Neuronal stem cell (in vitro differentiated cells): ENCODE data around the gene MAP3K3.

Source experiments
- DNase-seq: peaks from one replicate; pipeline ENCODE4 v3.0.0-alpha.2; 2013; ENCODE audit warnings: low spot score
- H2AFZ ChIP-seq: one replicate; pipeline ENCODE4 v1.6.1; 2013; ENCODE audit warnings: mild to moderate bottlenecking, low read length, inconsistent platforms
- H2AK5ac ChIP-seq: 2 replicates; pipeline ENCODE4 v1.6.1; 2013; ENCODE audit warnings: low read depth, mild to moderate bottlenecking, inconsistent platforms, low read length, moderate library complexity, mixed read lengths
- H2BK120ac ChIP-seq: 2 replicates; pipeline ENCODE4 v1.6.1; 2013; ENCODE audit warnings: low read depth, mild to moderate bottlenecking, inconsistent platforms, low read length, moderate library complexity, mixed read lengths
- H2BK12ac ChIP-seq: one replicate; pipeline ENCODE4 v1.6.1; 2013; ENCODE audit warnings: low read length, inconsistent platforms
- H2BK15ac ChIP-seq: 2 replicates; pipeline ENCODE4 v1.6.1; 2013; ENCODE audit warnings: mild to moderate bottlenecking, low read length, inconsistent platforms, mixed read lengths
- H2BK5ac ChIP-seq: one replicate; pipeline ENCODE4 v1.6.1; 2013; ENCODE audit warnings: inconsistent platforms, mild to moderate bottlenecking, low read length, moderate library complexity
- H3K14ac ChIP-seq: one replicate; pipeline ENCODE4 v1.6.1; 2013; ENCODE audit warnings: low read length, inconsistent platforms
- H3K18ac ChIP-seq: 2 replicates; pipeline ENCODE4 v1.6.1; 2013; ENCODE audit warnings: low read length, inconsistent platforms
- H3K23ac ChIP-seq: 2 replicates; pipeline ENCODE4 v1.6.1; 2013; ENCODE audit warnings: low read depth, mild to moderate bottlenecking, mixed read lengths, low read length, inconsistent platforms; ENCODE audit not compliant: poor library complexity
- H3K27ac ChIP-seq: replicated peaks from 3 replicates; pipeline ENCODE4 v1.5.1; 2013; ENCODE audit warnings: low read length, inconsistent platforms
- H3K27me3 ChIP-seq, 3 experiments: 2 replicates each; pipeline ENCODE4 v1.6.1; 2013; ENCODE audit warnings: low read length in 3 of 3, mild to moderate bottlenecking in 2 of 3, inconsistent platforms in 1 of 3, low read depth in 1 of 3, mixed read lengths in 1 of 3, moderate library complexity in 1 of 3; ENCODE audit not compliant: control insufficient read depth in 3 of 3, insufficient read depth in 3 of 3
- H3K36me3 ChIP-seq, 2 donors: replicated peaks in 1 of 2; 2 replicates each; pipeline ENCODE4 v1.6.1; 2013; ENCODE audit warnings: low read length in 2 of 2; ENCODE audit not compliant: control insufficient read depth in 2 of 2, insufficient read depth in 2 of 2
- H3K4ac ChIP-seq: 2 replicates; pipeline ENCODE4 v1.6.1; 2013; ENCODE audit warnings: inconsistent platforms, mild to moderate bottlenecking, low read length, moderate library complexity
- H3K4me1 ChIP-seq, 2 donors: 1 replicate in 1 of 2; 2 replicates in 1 of 2; pipeline ENCODE4 v1.6.1; 2013; ENCODE audit warnings: low read length in 2 of 2, low read depth in 1 of 2; ENCODE audit not compliant: control insufficient read depth in 2 of 2, insufficient read depth in 1 of 2
- H3K4me2 ChIP-seq: one replicate; pipeline ENCODE4 v1.6.1; 2013; ENCODE audit warnings: mild to moderate bottlenecking, low read length, inconsistent platforms; ENCODE audit not compliant: insufficient read depth, poor library complexity, severe bottlenecking
- H3K4me3 ChIP-seq, 2 donors: 2 replicates each; pipeline ENCODE4 v1.5.1; 2013; ENCODE audit warnings: low read length in 2 of 2, mild to moderate bottlenecking in 2 of 2, inconsistent platforms in 1 of 2, moderate library complexity in 1 of 2
- H3K79me1 ChIP-seq: one replicate; pipeline ENCODE4 v1.6.1; 2013; ENCODE audit warnings: low read depth, mild to moderate bottlenecking, inconsistent platforms, low read length, moderate library complexity
- H3K9ac ChIP-seq: one replicate; pipeline ENCODE4 v1.6.1; 2013; ENCODE audit warnings: mild to moderate bottlenecking, low read depth, low read length, inconsistent platforms; ENCODE audit not compliant: poor library complexity
- H3K9me3 ChIP-seq, 2 donors: replicated peaks in 1 of 2; 2 replicates each; pipeline versions ENCODE3 to v1.6.1; 2013; ENCODE audit warnings: low read length in 2 of 2, mild to moderate bottlenecking in 2 of 2, inconsistent platforms in 1 of 2, low read depth in 1 of 2, mixed read lengths in 1 of 2, moderate library complexity in 1 of 2; ENCODE audit not compliant: control insufficient read depth in 2 of 2, insufficient read depth in 1 of 2
- H4K8ac ChIP-seq: one replicate; pipeline ENCODE4 v1.6.1; 2013; ENCODE audit warnings: low read depth, mild to moderate bottlenecking, inconsistent platforms, low read length, moderate library complexity
- H4K91ac ChIP-seq: one replicate; pipeline ENCODE4 v1.6.1; 2013; ENCODE audit warnings: low read length, low read depth, mild to moderate bottlenecking, inconsistent platforms; ENCODE audit not compliant: poor library complexity
- WGBS, 2 donors: extraction: QIAGEN DNeasy Blood & Tissue Kit; methylation state at CpG; one replicate each; pipeline ENCODE4 v1.1.7; 2013; ENCODE audit warnings: missing lambda C conversion rate in 2 of 2, mixed read lengths in 1 of 2; ENCODE audit not compliant: insufficient read length in 2 of 2, insufficient replicate concordance in 1 of 2; ENCODE audit errors: extremely low coverage in 2 of 2; 5-methylcytosine and 5-hydroxymethylcytosine counted together

The MAP3K3 gene

GRCh38 chr17:63701868-63702720 is 79.9 kb downstream of the MAP3K3 start:
- no peak overlapping the region for H4K91ac ChIP-seq
- H2BK5ac ChIP-seq: peak overlapping the region; percentile 47
- no peak overlapping the region for H3K14ac ChIP-seq
- H3K4me3 ChIP-seq: no peak overlapping the region
- no peak overlapping the region for H2BK15ac ChIP-seq
- H3K36me3 ChIP-seq: peaks cover 17 to 68% of the 10 kb centered on the region in 2 donors
- no peak overlapping the region for H2AFZ ChIP-seq
- H3K79me1 ChIP-seq: peaks cover 5% of the 10 kb centered on the region
- H3K9me3 ChIP-seq: no peaks in the 10 kb centered on the region
- H3K4ac ChIP-seq: no peak overlapping the region
- H3K27me3 ChIP-seq: peaks cover 0 to 7% (median 0%) of the 10 kb centered on the region in 3 experiments
- no peak overlapping the region for H3K4me2 ChIP-seq
- H4K8ac ChIP-seq: no peak overlapping the region
- H2BK12ac ChIP-seq: no peak overlapping the region
- no CpG with 5 or more reads among the region's 19 CpGs for WGBS, 2 donors
- no peak overlapping the region for H3K23ac ChIP-seq
- DNase-seq: no peak
- peaks cover 2 to 19% of the 10 kb centered on the region in 2 donors for H3K4me1 ChIP-seq
- no peak overlapping the region for H3K9ac ChIP-seq
- no peak overlapping the region for H3K18ac ChIP-seq
- H2AK5ac ChIP-seq: no peak overlapping the region
- H2BK120ac ChIP-seq: no peak overlapping the region
- H3K27ac ChIP-seq: no peak overlapping the region

DNA sequence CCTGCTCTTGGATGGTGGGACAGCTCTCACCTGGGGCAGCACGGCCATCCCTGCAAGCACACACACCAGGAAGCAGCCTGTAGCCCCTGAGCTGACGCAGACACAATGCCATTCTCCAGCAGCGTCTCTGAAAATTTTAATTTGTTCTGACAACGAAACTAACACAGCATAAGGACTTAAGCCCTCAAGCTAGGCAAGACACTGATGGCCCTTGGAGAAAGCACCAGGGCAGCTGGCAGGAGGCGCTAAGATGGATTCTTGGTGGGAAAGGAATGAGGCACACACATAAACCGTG is 80.5 kb downstream of the MAP3K3 start:
- Histone ChIP-seq H4K91ac (no peak overlapping the region), H2BK120ac (no peak overlapping the region), H3K23ac (no peak overlapping the region), H3K9ac (no peak overlapping the region), H4K8ac (no peak overlapping the region), H3K4me3 (no peak overlapping the region), H2AFZ (no peak overlapping the region), H3K4ac (no peak overlapping the region), H2BK15ac (no peak overlapping the region), H3K9me3 (no peaks in the 10 kb centered on the region), H3K18ac (no peak overlapping the region), H3K14ac (no peak overlapping the region), H3K79me1 (peaks cover 5% of the 10 kb centered on the region), H3K36me3 (peaks cover 13 to 66% of the 10 kb centered on the region in 2 donors), H2BK5ac (no peak overlapping the region), H2AK5ac (no peak overlapping the region), H3K27ac (no peak overlapping the region), H3K27me3 (peaks cover 0 to 7% (median 0%) of the 10 kb centered on the region in 3 experiments), H3K4me1 (peaks cover 0 to 16% of the 10 kb centered on the region in 2 donors), H2BK12ac (no peak overlapping the region), H3K4me2 (no peak overlapping the region)
- DNase-seq: no peak
- WGBS, 2 donors: no CpG with 5 or more reads among the region's 6 CpGs

GRCh38 chr17:63703029-63703428 is 80.8 kb downstream of the MAP3K3 start:
- H2BK120ac ChIP-seq: no peak overlapping the region
- H3K9me3 ChIP-seq: no peaks in the 10 kb centered on the region
- H4K91ac ChIP-seq: no peak overlapping the region
- no peak overlapping the region for H2BK12ac ChIP-seq
- H3K18ac ChIP-seq: no peak overlapping the region
- no peak overlapping the region for H2AK5ac ChIP-seq
- no CpG with 5 or more reads among the region's 5 CpGs for WGBS, 2 donors
- DNase-seq: no peak
- no peak overlapping the region for H2BK15ac ChIP-seq
- no peak overlapping the region for H3K9ac ChIP-seq
- H3K4ac ChIP-seq: no peak overlapping the region
- peaks cover 0 to 16% of the 10 kb centered on the region in 2 donors for H3K4me1 ChIP-seq
- H3K27ac ChIP-seq: no peak overlapping the region
- H3K14ac ChIP-seq: no peak overlapping the region
- H3K4me2 ChIP-seq: no peak overlapping the region
- peaks cover 0 to 7% (median 0%) of the 10 kb centered on the region in 3 experiments for H3K27me3 ChIP-seq
- H4K8ac ChIP-seq: no peak overlapping the region
- H3K23ac ChIP-seq: no peak overlapping the region
- H2BK5ac ChIP-seq: no peak overlapping the region
- H3K4me3 ChIP-seq: no peak overlapping the region
- H3K79me1 ChIP-seq: peaks cover 5% of the 10 kb centered on the region
- H2AFZ ChIP-seq: no peak overlapping the region
- peaks cover 11 to 65% of the 10 kb centered on the region in 2 donors for H3K36me3 ChIP-seq

DNA sequence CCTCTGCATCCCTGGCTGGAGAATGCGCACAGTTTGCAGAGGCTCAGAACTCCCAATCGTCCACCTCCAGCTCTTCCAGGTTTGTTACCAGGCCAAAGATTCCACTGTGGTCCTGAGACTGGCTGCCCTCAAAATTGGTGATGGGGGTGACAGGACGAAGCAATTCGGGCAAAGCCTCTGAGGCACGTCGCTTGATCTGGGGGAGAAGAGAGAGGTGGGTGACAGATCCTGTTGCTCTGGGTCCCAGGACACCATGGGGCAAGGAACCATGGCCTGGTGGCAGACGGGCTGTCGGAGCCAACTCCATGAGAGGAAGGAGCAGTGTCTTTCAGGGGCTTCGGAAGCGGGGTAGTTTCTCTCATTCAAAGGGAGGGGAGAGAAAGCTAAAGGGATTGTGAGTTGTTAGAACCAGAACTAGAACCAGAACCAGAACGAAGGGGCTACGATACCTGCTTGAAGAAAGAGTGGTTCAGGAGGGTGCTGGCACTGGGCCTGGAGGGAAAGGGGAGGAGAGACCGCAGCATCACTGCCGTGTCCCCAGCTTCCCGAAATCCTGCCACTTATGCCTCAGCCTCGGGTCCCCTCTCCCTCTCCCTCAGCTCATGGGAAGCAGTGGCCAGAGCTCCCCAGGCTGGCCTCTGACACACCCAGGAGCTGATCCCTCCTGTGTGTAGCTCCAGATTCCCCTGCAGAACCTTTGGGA is 81.5 kb downstream of the MAP3K3 start:
- Histone ChIP-seq H3K9ac (no peak overlapping the region), H4K8ac (no peak overlapping the region), H2AFZ (no peak overlapping the region), H3K4me3 (no peak overlapping the region), H3K27ac (no peak overlapping the region), H2BK15ac (no peak overlapping the region), H2BK5ac (no peak overlapping the region), H2BK120ac (no peak overlapping the region), H3K27me3 (peaks cover 0 to 7% (median 0%) of the 10 kb centered on the region in 3 experiments), H3K18ac (no peak overlapping the region), H3K4ac (no peak overlapping the region), H3K4me2 (no peak overlapping the region), H3K9me3 (no peaks in the 10 kb centered on the region), H3K23ac (no peak overlapping the region), H3K14ac (no peak overlapping the region), H4K91ac (no peak overlapping the region), H2AK5ac (no peak overlapping the region), H3K4me1 (peaks cover 0 to 13% of the 10 kb centered on the region in 2 donors), H2BK12ac (no peak overlapping the region), H3K79me1 (peaks cover 2% of the 10 kb centered on the region), H3K36me3 (peaks cover 11 to 67% of the 10 kb centered on the region in 2 donors)
- no peak for DNase-seq
- no CpG with 5 or more reads among the region's 16 CpGs for WGBS, 2 donors
